Keratinocyte (primary cell): ENCODE measurements around the gene GDPD5.

Source experiments
- CTCF ChIP-seq, 3 experiments: IDR thresholded peaks in 1 of 3; conservative IDR thresholded peaks in 1 of 3; optimal IDR thresholded peaks in 1 of 3; 2 replicates in 2 of 3; 3 replicates in 1 of 3; pipeline versions ENCODE3 to v1.5.1; 2011; ENCODE audit warnings: low read length in 3 of 3, mild to moderate bottlenecking in 3 of 3, moderate library complexity in 2 of 3, control low read depth in 1 of 3, inconsistent platforms in 1 of 3; ENCODE audit not compliant: insufficient read depth in 2 of 3; ENCODE audit errors: extremely low read depth in 1 of 3
- EZH2 ChIP-seq: IDR thresholded peaks from one replicate; pipeline ENCODE4 v1.6.1; 2012; ENCODE audit warnings: inconsistent platforms, mild to moderate bottlenecking, low read length, moderate library complexity

GRCh38 chr11:75516140-75516539 is 9.6 kb downstream of the GDPD5 start:
- no peak for TF ChIP-seq CTCF (optimal IDR thresholded peaks at IDR 0.05 in 1 of 3, IDR thresholded peaks at IDR 0.05 in 1 of 3, conservative IDR thresholded peaks at IDR 0.05 in 1 of 3; ENCODE audit: extremely low read depth in 1 of 3, insufficient read depth in 2 of 3, low read length in 3 of 3)
- TF ChIP-seq EZH2: no peak
